ENCODE data around the gene AMY1A.
"Not testable (repeated sequence)": the region's sequence is repeated elsewhere in the genome, so short reads cannot be mapped to it uniquely, and the experiment has no call there.

- TF ChIP-seq CTCF (IDR thresholded peaks at IDR 0.05; ENCODE audit: borderline replicate concordance, extremely low read depth, low read length, poor library complexity, severe bottlenecking); EZH2 (IDR thresholded peaks at IDR 0.05; ENCODE audit: borderline replicate concordance, low read depth, low read length, severe bottlenecking): not testable (repeated sequence)
Observed at GRCh38 chr1:103616994-103617477, 38.5 kb upstream of the AMY1A start, which contains the start of gene AMY2A.
